ENCODE results near the gene SPATA46. TPM values are rescaled to one million over a fixed set of nuclear protein-coding genes. Genes with fewer than 3 reads are reported as not detected.
A peak's percentile ranks its signal among the peaks of the same experiment; 100 is the strongest.

SPATA46 gene
- total RNA-seq, 3 donors from 2014 or later: not detected

DNA sequence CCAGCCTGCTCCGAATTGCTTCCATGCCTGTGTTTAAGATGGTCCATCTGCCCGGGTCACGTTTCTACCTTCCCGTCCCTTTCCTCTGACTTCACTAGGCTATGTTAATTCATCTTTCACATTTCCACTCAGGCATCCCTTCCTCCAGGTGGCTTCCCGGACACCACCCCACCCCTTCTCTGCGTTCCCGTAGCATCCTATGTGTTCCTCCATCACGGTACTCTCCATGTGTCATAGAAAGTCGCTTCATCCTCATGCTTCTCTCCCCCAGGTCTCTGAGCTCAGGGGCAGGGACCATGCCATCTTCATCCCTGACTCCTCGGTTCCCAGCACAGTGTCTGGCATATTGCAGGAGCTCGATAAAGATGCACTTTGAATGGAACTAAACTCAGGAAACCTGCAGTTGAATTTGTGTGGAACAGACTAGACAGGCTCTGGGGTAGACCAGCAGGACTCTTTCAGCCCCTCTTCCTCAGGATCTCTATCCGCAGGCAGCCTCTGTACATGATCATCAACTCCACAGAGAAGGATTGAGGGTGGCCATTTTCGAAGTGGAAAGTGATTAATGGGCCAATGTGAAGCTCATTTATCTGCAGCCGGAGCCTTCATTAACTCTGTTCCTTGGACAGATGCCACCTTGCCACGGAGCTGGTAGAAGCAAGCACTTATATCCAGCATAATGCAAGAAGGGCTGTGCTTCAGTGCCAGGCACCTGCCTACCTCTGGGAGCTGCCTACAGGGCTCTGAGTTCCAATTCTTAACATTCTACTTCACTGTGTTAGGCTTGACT, 13.9 kb upstream of the SPATA46 start:
- DNase-seq (no peak), ATAC-seq (no peak)
- Histone ChIP-seq H3K9me3 (no peaks in the 10 kb centered on the region), H3K4me1 (ENCODE audit: low read depth) (peaks cover 16% of the 10 kb centered on the region), H3K4me3 (no peak overlapping the region), H3K36me3 (ENCODE audit: low read depth) (no peaks in the 10 kb centered on the region)
- TF ChIP-seq, protein P1, sequence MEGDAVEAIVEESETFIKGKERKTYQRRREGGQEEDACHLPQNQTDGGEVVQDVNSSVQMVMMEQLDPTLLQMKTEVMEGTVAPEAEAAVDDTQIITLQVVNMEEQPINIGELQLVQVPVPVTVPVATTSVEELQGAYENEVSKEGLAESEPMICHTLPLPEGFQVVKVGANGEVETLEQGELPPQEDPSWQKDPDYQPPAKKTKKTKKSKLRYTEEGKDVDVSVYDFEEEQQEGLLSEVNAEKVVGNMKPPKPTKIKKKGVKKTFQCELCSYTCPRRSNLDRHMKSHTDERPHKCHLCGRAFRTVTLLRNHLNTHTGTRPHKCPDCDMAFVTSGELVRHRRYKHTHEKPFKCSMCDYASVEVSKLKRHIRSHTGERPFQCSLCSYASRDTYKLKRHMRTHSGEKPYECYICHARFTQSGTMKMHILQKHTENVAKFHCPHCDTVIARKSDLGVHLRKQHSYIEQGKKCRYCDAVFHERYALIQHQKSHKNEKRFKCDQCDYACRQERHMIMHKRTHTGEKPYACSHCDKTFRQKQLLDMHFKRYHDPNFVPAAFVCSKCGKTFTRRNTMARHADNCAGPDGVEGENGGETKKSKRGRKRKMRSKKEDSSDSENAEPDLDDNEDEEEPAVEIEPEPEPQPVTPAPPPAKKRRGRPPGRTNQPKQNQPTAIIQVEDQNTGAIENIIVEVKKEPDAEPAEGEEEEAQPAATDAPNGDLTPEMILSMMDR (IDR thresholded peaks at IDR 0.05): no peak
- intact Hi-C loops (cut with DNase I, micrococcal nuclease): loop anchor here (5.0 kb wide), 2 partner anchors 33 to 333 kb away; no protein-coding TSS in a partner anchor

DNA sequence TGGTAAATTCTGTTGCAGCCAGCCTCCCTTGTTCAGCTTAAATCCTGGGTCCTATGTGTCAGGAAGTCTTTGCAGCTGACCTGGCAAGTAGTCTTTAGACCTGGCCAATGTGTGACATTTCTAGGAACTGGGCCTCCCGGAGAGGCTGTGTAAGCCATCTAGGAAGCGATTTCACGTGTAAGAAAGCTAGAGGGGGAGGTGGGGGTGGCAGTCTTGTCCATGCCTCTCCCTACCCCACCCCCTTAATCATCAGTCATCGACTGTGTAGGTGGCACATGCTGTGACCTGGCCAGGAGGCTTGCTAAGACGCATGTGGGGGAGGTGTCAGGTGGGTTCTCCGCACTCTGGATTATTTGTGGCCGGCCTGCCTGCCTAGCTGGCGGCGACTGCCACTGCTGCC, 13.3 kb upstream of the SPATA46 start:
- DNase-seq (no peak), ATAC-seq (no peak)
- H3K9me3 ChIP-seq: no peaks in the 10 kb centered on the region
- no peak overlapping the region for H3K4me3 ChIP-seq
- intact Hi-C loops (cut with DNase I, micrococcal nuclease): loop anchor here (5.0 to 10.0 kb wide), 3 partner anchors 33 to 333 kb away; no protein-coding TSS in a partner anchor
- peaks cover 16% of the 10 kb centered on the region for H3K4me1 ChIP-seq (ENCODE audit: low read depth)
- H3K36me3 ChIP-seq (ENCODE audit: low read depth): no peaks in the 10 kb centered on the region
- TF ChIP-seq, protein P1 (IDR thresholded peaks at IDR 0.05): no peak

DNA sequence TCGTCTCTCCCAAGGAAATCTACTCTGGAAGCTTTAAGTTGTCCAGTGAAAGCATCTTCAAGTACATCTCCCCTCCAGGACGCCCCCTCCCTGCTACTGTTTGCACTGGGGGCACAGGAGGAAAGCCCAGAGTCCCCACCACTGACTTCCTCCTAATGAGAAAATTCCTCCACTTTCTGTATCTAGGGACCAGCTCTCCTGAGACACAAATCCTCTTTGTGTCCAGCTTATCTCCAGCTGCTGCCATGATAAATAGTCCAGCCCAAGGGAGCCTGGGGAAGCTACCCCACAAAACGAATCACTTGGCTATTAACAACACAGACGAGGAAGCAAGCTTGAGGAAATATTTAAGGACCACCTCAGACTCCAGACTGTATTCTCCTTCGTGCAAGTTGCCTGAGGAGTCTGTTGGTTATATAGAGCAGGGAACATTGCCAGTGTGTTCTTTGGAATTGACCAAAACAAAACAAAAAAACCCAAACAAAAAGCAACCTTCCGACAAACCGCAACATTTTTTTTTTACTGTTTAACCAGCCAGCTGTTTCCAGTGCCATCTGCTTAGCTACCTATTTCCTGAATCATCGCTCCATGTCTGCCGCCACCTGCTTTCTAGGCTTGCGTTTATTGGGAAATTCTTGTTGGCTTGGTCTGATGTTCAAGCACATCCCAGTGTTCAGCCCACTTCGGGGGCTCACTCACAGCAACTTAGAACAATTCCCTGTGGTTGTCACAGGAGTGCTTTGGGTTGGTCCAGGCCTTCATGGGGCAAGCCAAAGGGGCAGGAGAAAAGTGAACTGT, 12.6 kb upstream of the SPATA46 start:
- intact Hi-C loops (cut with DNase I, micrococcal nuclease): loop anchor here in 1 of 2 donors (10.0 kb wide), 1 partner anchor 104 kb away; no protein-coding TSS in a partner anchor
- Histone ChIP-seq H3K9me3 (no peaks in the 10 kb centered on the region), H3K36me3 (ENCODE audit: low read depth) (no peaks in the 10 kb centered on the region), H3K4me1 (ENCODE audit: low read depth) (peaks cover 18% of the 10 kb centered on the region), H3K4me3 (no peak overlapping the region)
- peak; percentile 67 for ATAC-seq
- peak in 1 of 3 donors; percentile 57 for DNase-seq
- TF ChIP-seq, protein P1 (IDR thresholded peaks at IDR 0.05): no peak

DNA sequence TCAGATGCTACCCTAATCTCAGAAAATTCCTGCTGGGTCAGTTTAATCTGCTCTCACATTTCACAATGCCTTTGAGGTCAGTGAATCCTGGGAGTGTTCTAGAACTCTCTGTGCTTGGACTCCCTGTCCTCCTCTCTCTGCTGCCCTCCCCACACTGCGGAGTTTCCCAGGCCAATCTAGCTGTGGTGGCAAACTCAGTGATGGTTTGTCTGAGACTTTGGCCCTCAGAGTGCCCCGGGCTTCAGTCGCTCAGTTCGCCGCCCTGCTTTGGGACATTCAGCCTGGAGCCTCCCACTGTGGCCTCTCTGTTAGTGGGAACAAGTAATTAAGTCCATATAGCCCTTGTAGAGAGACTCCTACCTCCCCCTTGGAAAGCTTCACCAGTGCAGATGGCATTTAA, 12.0 kb upstream of the SPATA46 start:
- Histone ChIP-seq H3K4me3 (no peak overlapping the region), H3K4me1 (ENCODE audit: low read depth) (peaks cover 23% of the 10 kb centered on the region), H3K36me3 (ENCODE audit: low read depth) (no peaks in the 10 kb centered on the region), H3K9me3 (no peaks in the 10 kb centered on the region)
- intact Hi-C loops (cut with DNase I, micrococcal nuclease): loop anchor here in 1 of 2 donors (10.0 kb wide), 1 partner anchor 104 kb away; no protein-coding TSS in a partner anchor
- ATAC-seq: peak; percentile 59
- TF ChIP-seq, protein P1 (IDR thresholded peaks at IDR 0.05): no peak
- no peak for DNase-seq

DNA sequence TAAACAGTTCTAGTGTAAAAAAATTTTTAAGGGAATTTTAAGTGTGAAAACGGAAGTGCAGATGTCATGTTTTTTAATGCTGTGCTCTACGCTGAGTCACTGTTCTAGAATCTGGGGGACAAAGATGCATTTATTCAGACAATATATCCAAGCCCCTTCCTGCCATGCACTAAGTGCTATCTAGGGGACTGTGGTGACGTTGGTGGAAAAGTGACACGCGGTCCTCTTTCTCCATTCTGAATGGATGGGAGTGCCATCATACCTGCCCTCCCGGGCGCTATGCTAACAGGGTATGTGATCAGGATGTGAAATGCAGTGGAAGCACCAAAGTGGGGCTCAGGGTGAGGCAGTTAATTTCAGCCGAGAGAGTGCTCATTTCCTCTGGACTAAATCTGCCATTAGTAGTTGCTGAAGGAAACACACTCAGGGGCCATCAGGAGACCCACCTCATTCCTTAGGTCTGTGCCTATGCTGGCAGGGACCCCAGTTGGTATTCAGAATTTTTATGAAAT, 11.5 kb upstream of the SPATA46 start:
- H3K9me3 ChIP-seq: no peaks in the 10 kb centered on the region
- DNase-seq (no peak), ATAC-seq (no peak)
- H3K4me1 ChIP-seq (ENCODE audit: low read depth): peaks cover 28% of the 10 kb centered on the region
- H3K4me3 ChIP-seq: no peak overlapping the region
- intact Hi-C loops (cut with DNase I, micrococcal nuclease): loop anchor here in 1 of 2 donors (10.0 kb wide), 1 partner anchor 103 kb away; no protein-coding TSS in a partner anchor
- H3K36me3 ChIP-seq (ENCODE audit: low read depth): no peaks in the 10 kb centered on the region
- TF ChIP-seq, protein P1 (IDR thresholded peaks at IDR 0.05): no peak
